ENCODE data around the gene PIGB. TPM values are rescaled to one million over a fixed set of nuclear protein-coding genes. Genes with fewer than 3 reads are reported as not detected.

Gene PIGB
- total and polyA plus RNA-seq, 2 donors (not counting 1 experiment from before 2014, with no cell fraction given): 18.8 to 27.4 TPM

DNA sequence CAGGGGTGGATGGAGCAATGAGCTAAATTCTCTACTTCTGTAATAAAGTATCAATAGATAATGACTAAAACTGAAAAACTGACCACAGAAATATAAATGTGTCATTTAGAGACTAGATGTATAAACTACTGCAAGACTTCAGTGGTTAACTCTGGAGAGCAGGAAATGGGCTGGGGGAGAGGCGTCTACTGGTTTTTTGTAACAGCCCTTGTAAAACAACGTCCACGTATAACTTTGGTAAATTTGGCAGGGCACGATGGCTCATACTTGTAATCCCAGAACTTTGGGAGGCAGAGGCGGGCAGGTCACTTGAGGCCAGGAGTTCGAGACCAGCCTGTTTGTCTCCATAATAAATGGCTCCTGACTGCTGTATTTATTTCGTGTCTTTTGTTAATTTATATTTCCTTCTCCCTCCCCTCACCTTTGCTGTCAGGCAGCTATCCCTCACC is 41.9 kb upstream of the PIGB start:
- Histone ChIP-seq H3K4me2 (ENCODE audit: extremely low read depth, insufficient read depth, low read length) (no peak overlapping the region), H3K4me3 (replicated peaks in 1 of 4; ENCODE audit: control extremely low read depth in 1 of 4, insufficient read depth in 1 of 4, low read depth in 3 of 4, low read length in 4 of 4) (no peak overlapping the region), H4K20me1 (ENCODE audit: control insufficient read depth, extremely low read depth, insufficient read depth, low read length) (no peaks in the 10 kb centered on the region), H3K36me3 (ENCODE audit: control insufficient read depth, insufficient read depth, low read length) (no peaks in the 10 kb centered on the region), H3K79me2 (ENCODE audit: control insufficient read depth, insufficient read depth, low read length) (no peaks in the 10 kb centered on the region), H3K9ac (ENCODE audit: insufficient read depth, low read length) (no peak overlapping the region), H3K27ac (ENCODE audit: insufficient read depth, low read length) (no peak overlapping the region), H3K9me3 (ENCODE audit: control insufficient read depth, insufficient read depth, low read depth, low read length) (no peaks in the 10 kb centered on the region), H2AFZ (ENCODE audit: low read length) (no peak overlapping the region), H3K4me1 (ENCODE audit: control insufficient read depth, extremely low read depth, insufficient read depth, low read length) (peaks cover 16% of the 10 kb centered on the region), H3K27me3 (ENCODE audit: control insufficient read depth, insufficient read depth, low read length) (no peaks in the 10 kb centered on the region)
- peak; percentile 75 to 80 for DNase-seq (ENCODE audit: low read depth in 2 of 2)
- TF ChIP-seq, protein P1, sequence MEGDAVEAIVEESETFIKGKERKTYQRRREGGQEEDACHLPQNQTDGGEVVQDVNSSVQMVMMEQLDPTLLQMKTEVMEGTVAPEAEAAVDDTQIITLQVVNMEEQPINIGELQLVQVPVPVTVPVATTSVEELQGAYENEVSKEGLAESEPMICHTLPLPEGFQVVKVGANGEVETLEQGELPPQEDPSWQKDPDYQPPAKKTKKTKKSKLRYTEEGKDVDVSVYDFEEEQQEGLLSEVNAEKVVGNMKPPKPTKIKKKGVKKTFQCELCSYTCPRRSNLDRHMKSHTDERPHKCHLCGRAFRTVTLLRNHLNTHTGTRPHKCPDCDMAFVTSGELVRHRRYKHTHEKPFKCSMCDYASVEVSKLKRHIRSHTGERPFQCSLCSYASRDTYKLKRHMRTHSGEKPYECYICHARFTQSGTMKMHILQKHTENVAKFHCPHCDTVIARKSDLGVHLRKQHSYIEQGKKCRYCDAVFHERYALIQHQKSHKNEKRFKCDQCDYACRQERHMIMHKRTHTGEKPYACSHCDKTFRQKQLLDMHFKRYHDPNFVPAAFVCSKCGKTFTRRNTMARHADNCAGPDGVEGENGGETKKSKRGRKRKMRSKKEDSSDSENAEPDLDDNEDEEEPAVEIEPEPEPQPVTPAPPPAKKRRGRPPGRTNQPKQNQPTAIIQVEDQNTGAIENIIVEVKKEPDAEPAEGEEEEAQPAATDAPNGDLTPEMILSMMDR (conservative IDR thresholded peaks at IDR 0.05 in 1 of 2, IDR thresholded peaks at IDR 0.05 in 1 of 2; ENCODE audit: low read depth in 1 of 2, low read length in 2 of 2): no peak
- TF ChIP-seq EZH2 (IDR thresholded peaks at IDR 0.05; ENCODE audit: low read length, missing control alignments): no peak

DNA sequence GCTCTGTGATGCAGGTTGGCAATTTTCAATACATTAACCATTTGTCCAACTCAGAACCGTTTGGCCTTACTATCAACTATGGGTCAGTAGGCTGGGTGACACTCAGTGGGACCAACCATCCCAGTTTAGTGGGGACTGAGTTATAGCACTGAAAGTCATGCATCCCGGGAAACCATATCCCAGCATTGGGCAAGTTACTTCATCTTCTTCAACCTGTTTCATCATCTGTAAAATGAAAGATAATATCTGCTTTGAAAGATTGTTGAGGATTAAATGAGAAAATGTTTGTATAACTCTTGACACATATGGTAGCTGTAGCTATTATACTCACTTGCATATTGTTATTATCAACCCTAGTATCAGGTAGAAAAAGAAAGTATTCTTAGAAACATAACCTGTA is 41.3 kb upstream of the PIGB start:
- Histone ChIP-seq H3K4me3 (replicated peaks in 1 of 4; ENCODE audit: control extremely low read depth in 1 of 4, insufficient read depth in 1 of 4, low read depth in 3 of 4, low read length in 4 of 4) (no peak overlapping the region), H3K9me3 (ENCODE audit: control insufficient read depth, insufficient read depth, low read depth, low read length) (no peaks in the 10 kb centered on the region), H3K27ac (ENCODE audit: insufficient read depth, low read length) (no peak overlapping the region), H2AFZ (ENCODE audit: low read length) (no peak overlapping the region), H3K27me3 (ENCODE audit: control insufficient read depth, insufficient read depth, low read length) (no peaks in the 10 kb centered on the region), H3K4me2 (ENCODE audit: extremely low read depth, insufficient read depth, low read length) (no peak overlapping the region), H3K4me1 (ENCODE audit: control insufficient read depth, extremely low read depth, insufficient read depth, low read length) (peaks cover 21% of the 10 kb centered on the region), H3K9ac (ENCODE audit: insufficient read depth, low read length) (no peak overlapping the region), H3K79me2 (ENCODE audit: control insufficient read depth, insufficient read depth, low read length) (no peaks in the 10 kb centered on the region), H3K36me3 (ENCODE audit: control insufficient read depth, insufficient read depth, low read length) (no peaks in the 10 kb centered on the region), H4K20me1 (ENCODE audit: control insufficient read depth, extremely low read depth, insufficient read depth, low read length) (no peaks in the 10 kb centered on the region)
- no peak for TF ChIP-seq EZH2 (IDR thresholded peaks at IDR 0.05; ENCODE audit: low read length, missing control alignments)
- TF ChIP-seq, protein P1 (conservative IDR thresholded peaks at IDR 0.05 in 1 of 2, IDR thresholded peaks at IDR 0.05 in 1 of 2; ENCODE audit: low read depth in 1 of 2, low read length in 2 of 2): no peak
- no peak for DNase-seq (ENCODE audit: low read depth in 2 of 2)

DNA sequence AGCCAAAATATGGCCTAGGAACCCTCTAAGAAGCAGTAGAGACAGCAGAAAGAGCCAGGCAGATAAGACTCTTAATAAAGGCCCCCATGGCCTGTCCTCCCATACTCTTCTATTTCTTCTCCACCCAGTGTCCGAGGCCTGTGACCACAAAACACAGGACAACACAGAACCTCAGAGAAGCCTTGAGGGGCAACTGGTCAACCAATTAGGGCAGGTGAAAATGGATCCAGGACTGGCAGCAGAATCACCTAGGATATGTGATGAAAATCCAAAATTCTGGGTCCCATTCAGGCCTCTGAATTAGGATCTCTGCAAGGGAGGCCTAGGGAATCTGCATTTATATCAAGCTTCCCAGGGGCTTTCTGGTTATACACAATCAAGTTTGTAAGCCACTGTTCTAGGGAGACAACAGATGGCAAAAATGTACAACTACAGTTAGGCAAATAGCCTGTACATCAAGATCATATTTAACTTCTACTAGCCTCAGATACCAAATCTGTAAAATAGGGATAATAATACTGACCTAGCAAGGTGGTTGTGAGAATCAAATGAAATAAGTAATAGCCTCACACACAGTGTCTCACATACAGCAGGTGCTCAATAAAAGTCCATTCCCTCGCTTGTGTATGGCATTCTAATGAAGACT is 39.8 kb upstream of the PIGB start:
- Histone ChIP-seq H3K9me3 (ENCODE audit: control insufficient read depth, insufficient read depth, low read depth, low read length) (no peaks in the 10 kb centered on the region), H3K79me2 (ENCODE audit: control insufficient read depth, insufficient read depth, low read length) (peaks cover 5% of the 10 kb centered on the region), H3K27ac (ENCODE audit: insufficient read depth, low read length) (peak overlapping the region; percentile 45), H4K20me1 (ENCODE audit: control insufficient read depth, extremely low read depth, insufficient read depth, low read length) (no peaks in the 10 kb centered on the region), H3K4me2 (ENCODE audit: extremely low read depth, insufficient read depth, low read length) (no peak overlapping the region), H3K9ac (ENCODE audit: insufficient read depth, low read length) (no peak overlapping the region), H3K4me3 (replicated peaks in 1 of 4; ENCODE audit: control extremely low read depth in 1 of 4, insufficient read depth in 1 of 4, low read depth in 3 of 4, low read length in 4 of 4) (no peak overlapping the region), H3K36me3 (ENCODE audit: control insufficient read depth, insufficient read depth, low read length) (no peaks in the 10 kb centered on the region), H3K27me3 (ENCODE audit: control insufficient read depth, insufficient read depth, low read length) (no peaks in the 10 kb centered on the region), H2AFZ (ENCODE audit: low read length) (no peak overlapping the region), H3K4me1 (ENCODE audit: control insufficient read depth, extremely low read depth, insufficient read depth, low read length) (peaks cover 24% of the 10 kb centered on the region)
- TF ChIP-seq EZH2 (IDR thresholded peaks at IDR 0.05; ENCODE audit: low read length, missing control alignments): no peak
- TF ChIP-seq, protein P1 (conservative IDR thresholded peaks at IDR 0.05 in 1 of 2, IDR thresholded peaks at IDR 0.05 in 1 of 2; ENCODE audit: low read depth in 1 of 2, low read length in 2 of 2): no peak
- no peak for DNase-seq (ENCODE audit: low read depth in 2 of 2)

All from fibroblast of lung (primary cell).